ENCODE data around the gene CD99.
A peak's percentile ranks its signal among the peaks of the same experiment; 100 is the strongest.

CD99 gene

DNA sequence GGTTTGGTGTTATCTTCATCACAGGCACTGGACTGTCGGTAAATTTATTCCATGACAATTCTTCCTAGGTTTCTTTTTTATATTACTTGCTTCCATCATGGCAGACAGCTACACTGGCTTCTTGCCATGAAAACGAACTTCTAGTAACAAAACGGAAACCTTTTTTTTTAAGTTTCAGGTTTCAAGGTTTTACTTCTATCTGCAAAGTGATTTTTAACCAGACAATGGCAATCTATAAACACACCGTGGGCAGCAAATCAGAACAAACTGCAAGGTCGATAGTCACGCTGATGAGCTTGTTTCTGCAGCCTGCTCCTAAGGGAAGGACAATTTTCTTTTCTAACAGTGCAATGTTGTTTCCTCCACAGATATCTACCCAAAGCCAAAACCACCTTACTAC, 90.6 kb downstream of the CD99 start:
- no peak overlapping the region for H3K27ac ChIP-seq (ENCODE audit: low read length)
- no peak overlapping the region for H3K9ac ChIP-seq (ENCODE audit: low read length)

DNA sequence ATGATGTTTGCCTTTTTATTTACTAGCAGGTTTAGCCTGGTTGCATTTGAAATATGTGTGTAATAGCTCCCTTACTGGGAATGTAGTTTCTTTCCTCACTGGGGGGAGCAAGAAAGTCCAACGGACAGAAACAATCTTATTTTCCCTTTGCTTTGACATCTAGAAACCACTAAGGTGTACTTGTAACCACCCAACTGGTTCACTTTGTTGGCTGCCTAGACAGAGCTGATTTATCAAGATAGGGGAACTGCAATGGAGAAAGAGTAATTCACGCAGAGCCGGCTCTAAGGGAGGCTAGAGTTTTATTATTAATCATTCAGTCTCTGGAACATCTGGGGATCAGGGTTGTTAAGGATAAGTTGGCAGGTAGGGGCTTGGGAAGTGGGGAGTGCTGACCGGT, 91.1 kb downstream of the CD99 start:
- TF ChIP-seq, protein P1, sequence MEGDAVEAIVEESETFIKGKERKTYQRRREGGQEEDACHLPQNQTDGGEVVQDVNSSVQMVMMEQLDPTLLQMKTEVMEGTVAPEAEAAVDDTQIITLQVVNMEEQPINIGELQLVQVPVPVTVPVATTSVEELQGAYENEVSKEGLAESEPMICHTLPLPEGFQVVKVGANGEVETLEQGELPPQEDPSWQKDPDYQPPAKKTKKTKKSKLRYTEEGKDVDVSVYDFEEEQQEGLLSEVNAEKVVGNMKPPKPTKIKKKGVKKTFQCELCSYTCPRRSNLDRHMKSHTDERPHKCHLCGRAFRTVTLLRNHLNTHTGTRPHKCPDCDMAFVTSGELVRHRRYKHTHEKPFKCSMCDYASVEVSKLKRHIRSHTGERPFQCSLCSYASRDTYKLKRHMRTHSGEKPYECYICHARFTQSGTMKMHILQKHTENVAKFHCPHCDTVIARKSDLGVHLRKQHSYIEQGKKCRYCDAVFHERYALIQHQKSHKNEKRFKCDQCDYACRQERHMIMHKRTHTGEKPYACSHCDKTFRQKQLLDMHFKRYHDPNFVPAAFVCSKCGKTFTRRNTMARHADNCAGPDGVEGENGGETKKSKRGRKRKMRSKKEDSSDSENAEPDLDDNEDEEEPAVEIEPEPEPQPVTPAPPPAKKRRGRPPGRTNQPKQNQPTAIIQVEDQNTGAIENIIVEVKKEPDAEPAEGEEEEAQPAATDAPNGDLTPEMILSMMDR (IDR thresholded peaks at IDR 0.05; ENCODE audit: low read depth, low read length), result no peak
- TF ChIP-seq EZH2phosphoT487 (IDR thresholded peaks at IDR 0.05; ENCODE audit: low read depth), result no peak
- H3K27ac ChIP-seq (ENCODE audit: low read length), result no peak overlapping the region
- no peak overlapping the region for H3K9ac ChIP-seq (ENCODE audit: low read length)
- H3K79me2 ChIP-seq (ENCODE audit: low read length), result no peaks in the 10 kb centered on the region
- H3K4me3 ChIP-seq (ENCODE audit: low read length), result peak overlapping the region; percentile 29
- peaks cover 18% of the 10 kb centered on the region for H3K27me3 ChIP-seq (ENCODE audit: low read depth, low read length)
- peaks cover 18% of the 10 kb centered on the region for H3K4me1 ChIP-seq (ENCODE audit: low read length)
- no peaks in the 10 kb centered on the region for H3K9me3 ChIP-seq (ENCODE audit: insufficient read depth, low read length)
- H2AFZ ChIP-seq (ENCODE audit: low read depth, low read length), result no peak overlapping the region
- H4K20me1 ChIP-seq (ENCODE audit: insufficient read depth, low read length), result no peaks in the 10 kb centered on the region
- no peaks in the 10 kb centered on the region for H3K36me3 ChIP-seq (replicated peaks; ENCODE audit: low read depth, low read length)
- peak overlapping the region; percentile 38 for H3K4me2 ChIP-seq (ENCODE audit: low read length)

More for the DNA sequence above, 90.6 kb downstream of the CD99 start:
- Histone ChIP-seq H3K4me3 (ENCODE audit: low read length) (peak overlapping the region; percentile 29), H2AFZ (ENCODE audit: low read depth, low read length) (no peak overlapping the region), H3K4me1 (ENCODE audit: low read length) (peaks cover 18% of the 10 kb centered on the region), H4K20me1 (ENCODE audit: insufficient read depth, low read length) (no peaks in the 10 kb centered on the region), H3K79me2 (ENCODE audit: low read length) (no peaks in the 10 kb centered on the region), H3K27me3 (ENCODE audit: low read depth, low read length) (peaks cover 18% of the 10 kb centered on the region), H3K4me2 (ENCODE audit: low read length) (peak overlapping the region; percentile 38), H3K9me3 (ENCODE audit: insufficient read depth, low read length) (no peaks in the 10 kb centered on the region), H3K36me3 (replicated peaks; ENCODE audit: low read depth, low read length) (no peaks in the 10 kb centered on the region)
- TF ChIP-seq, protein P1 (IDR thresholded peaks at IDR 0.05; ENCODE audit: low read depth, low read length), result no peak
- TF ChIP-seq EZH2phosphoT487 (IDR thresholded peaks at IDR 0.05; ENCODE audit: low read depth), result no peak

DNA sequence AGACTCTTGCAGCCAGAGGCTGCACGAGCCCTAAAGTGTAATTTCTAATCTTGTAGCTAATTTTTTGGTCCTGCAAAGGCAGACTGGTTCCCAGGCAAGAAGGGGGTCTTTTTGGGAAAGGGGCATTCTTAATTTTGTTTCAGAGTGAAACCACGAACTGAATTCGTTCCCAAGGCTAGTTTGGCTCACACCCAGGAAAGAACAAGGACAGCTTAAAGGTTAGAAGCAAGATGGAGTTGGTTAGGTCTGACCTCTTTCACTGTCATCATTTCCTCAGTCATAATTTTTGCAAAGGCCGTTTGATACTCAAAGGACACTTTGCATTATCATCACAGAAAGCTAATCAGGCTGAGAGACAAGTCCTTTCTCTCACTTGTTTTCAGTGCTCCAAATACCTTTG, 91.7 kb downstream of the CD99 start:
- Histone ChIP-seq H2AFZ (ENCODE audit: low read depth, low read length) (no peak overlapping the region), H3K36me3 (replicated peaks; ENCODE audit: low read depth, low read length) (no peaks in the 10 kb centered on the region), H3K4me3 (ENCODE audit: low read length) (no peak overlapping the region), H3K4me1 (ENCODE audit: low read length) (peaks cover 18% of the 10 kb centered on the region), H4K20me1 (ENCODE audit: insufficient read depth, low read length) (no peaks in the 10 kb centered on the region), H3K4me2 (ENCODE audit: low read length) (no peak overlapping the region), H3K9me3 (ENCODE audit: insufficient read depth, low read length) (no peaks in the 10 kb centered on the region), H3K79me2 (ENCODE audit: low read length) (no peaks in the 10 kb centered on the region), H3K27ac (ENCODE audit: low read length) (no peak overlapping the region), H3K27me3 (ENCODE audit: low read depth, low read length) (peaks cover 18% of the 10 kb centered on the region), H3K9ac (ENCODE audit: low read length) (no peak overlapping the region)
- TF ChIP-seq, protein P1 (IDR thresholded peaks at IDR 0.05; ENCODE audit: low read depth, low read length), result no peak
- no peak for TF ChIP-seq EZH2phosphoT487 (IDR thresholded peaks at IDR 0.05; ENCODE audit: low read depth)

DNA sequence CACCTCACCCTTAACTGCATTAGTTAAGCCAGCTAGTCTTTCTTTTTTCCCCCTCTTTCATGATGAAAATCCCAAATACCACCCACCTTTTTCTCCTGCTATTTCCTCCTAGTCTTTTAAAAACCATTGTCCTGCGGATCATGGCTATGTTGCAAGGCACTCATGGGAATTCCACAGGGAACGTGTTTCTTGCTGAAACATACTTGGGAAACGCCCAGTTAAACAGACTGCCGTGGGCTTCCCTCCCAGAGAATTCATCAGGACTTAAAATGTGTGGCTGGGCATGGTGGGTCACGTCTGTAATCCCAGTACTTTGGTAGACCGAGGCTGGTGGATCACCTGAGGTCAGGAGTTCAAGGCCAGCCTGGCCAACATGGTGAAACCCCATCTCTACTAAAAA, 92.9 kb downstream of the CD99 start:
- Histone ChIP-seq H2AFZ (ENCODE audit: low read depth, low read length) (no peak overlapping the region), H4K20me1 (ENCODE audit: insufficient read depth, low read length) (no peaks in the 10 kb centered on the region), H3K4me3 (ENCODE audit: low read length) (no peak overlapping the region), H3K4me1 (ENCODE audit: low read length) (peaks cover 18% of the 10 kb centered on the region), H3K79me2 (ENCODE audit: low read length) (no peaks in the 10 kb centered on the region), H3K4me2 (ENCODE audit: low read length) (no peak overlapping the region), H3K27me3 (ENCODE audit: low read depth, low read length) (peaks cover 15% of the 10 kb centered on the region), H3K9ac (ENCODE audit: low read length) (no peak overlapping the region), H3K36me3 (replicated peaks; ENCODE audit: low read depth, low read length) (no peaks in the 10 kb centered on the region), H3K27ac (ENCODE audit: low read length) (no peak overlapping the region), H3K9me3 (ENCODE audit: insufficient read depth, low read length) (no peaks in the 10 kb centered on the region)
- TF ChIP-seq EZH2phosphoT487 (IDR thresholded peaks at IDR 0.05; ENCODE audit: low read depth), result no peak
- TF ChIP-seq, protein P1 (IDR thresholded peaks at IDR 0.05; ENCODE audit: low read depth, low read length), result no peak

Data from OCI-LY3 (cell line).